Right lobe of liver (tissue), 6 donors: Measurements from ENCODE around the gene CDKN2D. TPM values are rescaled to one million over a fixed set of nuclear protein-coding genes. Genes with fewer than 3 reads are reported as not detected.

ENCODE experiments used
- ATAC-seq, 4 donors: fragments of 200-7000 bp; cut with Tn5 transposase; one replicate each; pipeline ENCODE4 v1.9.1; 2020; ENCODE audit warnings: mild to moderate bottlenecking in 4 of 4, moderate library complexity in 4 of 4
- DNase-seq, 3 donors: peaks; one replicate each; pipeline ENCODE4 v3.0.0-alpha.2; 2020
- H3K27ac ChIP-seq, 3 donors: fragments of 200-600 bp; one replicate each; pipeline ENCODE4 v1.8.0; 2022
- H3K27me3 ChIP-seq, 2 donors: fragments of 200-600 bp; one replicate each; pipeline ENCODE4 v1.8.0; 2022
- H3K36me3 ChIP-seq, 4 donors: fragments of 200-600 bp; sonication (generic) in 1 of 4; one replicate each; pipeline versions ENCODE4 v1.5.1 to v1.8.0; 2017 to 2022; ENCODE audit warnings: control low read depth in 1 of 4
- H3K4me1 ChIP-seq, 4 donors: fragments of 200-600 bp; sonication (generic) in 1 of 4; one replicate each; pipeline versions ENCODE4 v1.5.1 to v1.8.0; 2017 to 2022; ENCODE audit warnings: control low read depth in 1 of 4
- H3K4me3 ChIP-seq, 3 donors: fragments of 200-600 bp; one replicate each; pipeline ENCODE4 v1.8.0; 2022
- H3K9me3 ChIP-seq, 4 donors: fragments of 200-600 bp; sonication (generic) in 1 of 4; one replicate each; pipeline versions ENCODE4 v1.5.1 to v1.8.0; 2017 to 2022; ENCODE audit warnings: control low read depth in 1 of 4
- POLR2A ChIP-seq: fragments of 450-650 bp; IDR thresholded peaks from one replicate; pipeline ENCODE4 v1.6.1; 2017; ENCODE audit warnings: antibody characterized with exemption, mild to moderate bottlenecking
- WGBS: methylation state at CpG from one replicate; pipeline ENCODE4 v1.1.6; 2018; ENCODE audit warnings: low coverage, low lambda C conversion rate; ENCODE audit not compliant: insufficient coverage; ENCODE audit errors: missing lambda C conversion rate; 5-methylcytosine and 5-hydroxymethylcytosine counted together
- intact Hi-C, 2 donors: fragments of 100-400 bp; cut with DNase I; formaldehyde crosslinking; loops; one replicate each; pipeline versions ENCODE4 v1.11.2 to v1.14.1; 2022
- total RNA-seq, 6 experiments: library from RNA; depleted of rRNA in 2 of 6; stranded (reverse); fragments of >200 nt in 2 of 6; fragmentation: NEBNext Ultra II Directional in 3 of 6; extraction: Animal tissue kit (Norgen Biotek cat#: 25700) in 3 of 6; gene quantifications; one replicate each; pipeline versions ENCODE4 v1.1.0 to v1.2.4, GENCODE V29; 2016 to 2023
- TF ChIP-seq, protein P1 (sequence below), 4 donors: fragments of 200-600 bp in 3 of 4; fragments of 450-650 bp in 1 of 4; IDR thresholded peaks; one replicate each; pipeline versions ENCODE4 v1.5.1 to v1.8.0; 2016 to 2022; ENCODE audit warnings: antibody characterized with exemption in 4 of 4, mild to moderate bottlenecking in 2 of 4
- donor health status: DM: no; HTN: yes; CAD: no.
- donor health status: DM: no; HTN: no; CAD: no.
- donor health status: DM: no; HTN: no; CAD: no.
- donor health status: DM: no; HTN: yes; CAD: no.
- donor health status: DM: no; HTN: yes; CAD: no.

The CDKN2D gene
- total RNA-seq, 6 experiments from 2014 or later: 0.97 to 2.8 (median 2.0) TPM

DNA sequence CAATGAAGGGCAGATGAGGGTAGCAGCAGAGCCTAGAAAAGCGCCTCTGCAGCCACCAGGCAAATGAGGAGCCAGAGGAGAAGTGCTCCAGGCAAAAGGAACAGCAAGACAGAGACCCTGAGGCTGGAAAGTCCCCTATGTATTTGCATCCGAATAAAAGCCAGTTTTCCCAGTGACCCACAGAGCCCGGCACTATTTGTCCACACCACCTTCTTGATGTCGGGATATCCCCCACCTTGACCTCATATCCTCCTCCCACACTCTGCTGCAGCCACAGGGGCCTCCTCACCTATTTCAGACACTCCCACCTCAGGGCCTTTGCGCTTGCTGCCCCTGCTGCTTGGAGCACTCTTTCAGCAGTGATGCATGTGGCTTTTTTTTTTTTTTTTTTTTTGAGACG is 18.4 kb downstream of the CDKN2D start:
- Histone ChIP-seq H3K36me3 (peaks cover 0 to 76% (median 18%) of the 10 kb centered on the region in 4 donors), H3K4me3 (no peak overlapping the region), H3K27ac (no peak overlapping the region), H3K9me3 (no peaks in the 10 kb centered on the region), H3K27me3 (no peaks in the 10 kb centered on the region), H3K4me1 (peaks cover 0 to 4% (median 0%) of the 10 kb centered on the region in 4 donors)
- WGBS: 100% methylated on average over 5 of the region's 6 CpGs
- DNase-seq (no peak), ATAC-seq (no peak)
- TF ChIP-seq, protein P1, sequence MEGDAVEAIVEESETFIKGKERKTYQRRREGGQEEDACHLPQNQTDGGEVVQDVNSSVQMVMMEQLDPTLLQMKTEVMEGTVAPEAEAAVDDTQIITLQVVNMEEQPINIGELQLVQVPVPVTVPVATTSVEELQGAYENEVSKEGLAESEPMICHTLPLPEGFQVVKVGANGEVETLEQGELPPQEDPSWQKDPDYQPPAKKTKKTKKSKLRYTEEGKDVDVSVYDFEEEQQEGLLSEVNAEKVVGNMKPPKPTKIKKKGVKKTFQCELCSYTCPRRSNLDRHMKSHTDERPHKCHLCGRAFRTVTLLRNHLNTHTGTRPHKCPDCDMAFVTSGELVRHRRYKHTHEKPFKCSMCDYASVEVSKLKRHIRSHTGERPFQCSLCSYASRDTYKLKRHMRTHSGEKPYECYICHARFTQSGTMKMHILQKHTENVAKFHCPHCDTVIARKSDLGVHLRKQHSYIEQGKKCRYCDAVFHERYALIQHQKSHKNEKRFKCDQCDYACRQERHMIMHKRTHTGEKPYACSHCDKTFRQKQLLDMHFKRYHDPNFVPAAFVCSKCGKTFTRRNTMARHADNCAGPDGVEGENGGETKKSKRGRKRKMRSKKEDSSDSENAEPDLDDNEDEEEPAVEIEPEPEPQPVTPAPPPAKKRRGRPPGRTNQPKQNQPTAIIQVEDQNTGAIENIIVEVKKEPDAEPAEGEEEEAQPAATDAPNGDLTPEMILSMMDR (IDR thresholded peaks at IDR 0.05): no peak
- TF ChIP-seq POLR2A: no peak
- intact Hi-C loops: no loop called here

DNA sequence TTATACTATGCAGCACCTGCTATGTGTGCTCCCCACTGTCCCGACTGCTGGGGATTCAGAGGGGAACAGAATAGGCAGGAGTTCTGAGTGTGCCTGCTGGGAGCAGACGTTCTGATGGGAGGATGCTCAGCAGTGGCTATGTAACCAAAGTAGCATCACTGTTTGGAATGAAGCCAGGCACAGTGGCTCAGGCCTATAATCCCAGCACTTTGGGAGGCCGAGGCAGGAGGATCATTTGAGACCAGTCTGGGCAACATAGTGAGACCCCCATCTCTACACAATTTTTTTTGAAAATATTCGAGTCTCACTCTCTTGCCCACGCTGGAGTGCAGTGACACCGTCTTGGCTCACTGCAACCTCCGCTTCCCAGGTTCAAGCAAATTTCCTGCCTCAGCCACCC is 19.0 kb downstream of the CDKN2D start:
- H3K36me3 ChIP-seq: peaks cover 0 to 71% (median 18%) of the 10 kb centered on the region in 4 donors

DNA sequence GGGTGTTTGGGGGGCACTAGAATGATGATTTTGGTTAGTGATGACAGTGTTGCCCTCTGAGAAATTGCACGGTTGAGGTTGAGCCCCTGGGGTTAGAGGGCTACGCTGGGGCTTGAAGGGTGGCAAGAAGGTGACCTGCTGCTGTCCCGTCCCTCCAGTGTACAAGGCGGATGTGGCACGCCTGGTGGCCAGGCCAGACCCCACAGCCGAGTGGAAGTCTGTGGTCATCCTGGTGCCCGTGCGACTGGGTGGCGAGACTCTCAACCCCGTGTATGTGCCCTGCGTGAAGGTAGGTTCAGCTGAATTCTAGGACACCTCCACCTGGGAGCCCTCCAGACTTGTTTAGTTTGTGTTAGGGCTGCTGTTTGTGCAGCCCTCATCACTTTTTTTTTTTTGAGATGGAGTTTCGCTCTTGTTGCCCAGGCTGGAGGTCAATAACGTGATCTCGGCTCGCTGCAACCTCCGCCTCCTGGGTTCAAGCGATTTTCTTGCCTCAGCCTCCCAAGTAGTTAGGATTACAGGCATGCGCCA is 20.0 kb downstream of the CDKN2D start:
- intact Hi-C loops: no loop called here
- Histone ChIP-seq H3K27ac (no peak overlapping the region), H3K27me3 (no peaks in the 10 kb centered on the region), H3K4me1 (peaks cover 0 to 13% (median 0%) of the 10 kb centered on the region in 4 donors), H3K36me3 (peaks cover 0 to 62% (median 17%) of the 10 kb centered on the region in 4 donors), H3K9me3 (no peaks in the 10 kb centered on the region), H3K4me3 (no peak overlapping the region)
- DNase-seq (no peak), ATAC-seq (no peak)
- TF ChIP-seq, protein P1 (IDR thresholded peaks at IDR 0.05): no peak
- no peak for TF ChIP-seq POLR2A
- 100% methylated on average over 7 of the region's 18 CpGs for whole genome bisulfite sequencing

More for the DNA sequence above, 19.0 kb downstream of the CDKN2D start:
- Histone ChIP-seq H3K4me1 (peaks cover 0 to 10% (median 0%) of the 10 kb centered on the region in 4 donors), H3K9me3 (no peaks in the 10 kb centered on the region), H3K27me3 (no peaks in the 10 kb centered on the region), H3K27ac (no peak overlapping the region), H3K4me3 (no peak overlapping the region)
- no peak for TF ChIP-seq POLR2A
- TF ChIP-seq, protein P1 (IDR thresholded peaks at IDR 0.05): no peak
- intact Hi-C loops: no loop called here
- no peak for DNase-seq
- ATAC-seq: no peak
- 86% methylated on average over 4 of the region's 7 CpGs for WGBS

DNA sequence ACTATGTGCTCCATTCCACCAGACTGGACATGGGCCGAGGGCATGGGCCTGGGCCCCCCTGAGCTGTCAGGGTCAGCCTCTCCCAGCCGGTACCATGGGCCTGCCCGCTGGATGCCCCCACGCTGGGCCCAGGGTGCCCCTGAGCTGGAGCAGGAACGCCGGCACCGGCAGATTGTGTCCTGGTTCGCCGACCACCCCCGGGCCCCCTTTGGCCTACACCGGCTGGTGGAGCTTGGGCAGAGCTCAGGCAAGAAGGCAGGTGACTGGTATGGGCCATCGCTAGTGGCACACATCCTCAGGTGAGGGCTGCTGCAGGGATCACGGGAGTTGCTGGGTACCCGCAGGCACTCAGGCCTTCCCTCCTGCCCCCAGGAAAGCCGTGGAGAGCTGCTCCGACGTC is 22.0 kb downstream of the CDKN2D start:
- ATAC-seq (no peak), DNase-seq (no peak)
- Histone ChIP-seq H3K4me3 (no peak overlapping the region), H3K27ac (no peak overlapping the region), H3K4me1 (peaks cover 0 to 13% (median 2%) of the 10 kb centered on the region in 4 donors), H3K27me3 (no peaks in the 10 kb centered on the region), H3K36me3 (peaks cover 0 to 47% (median 7%) of the 10 kb centered on the region in 4 donors), H3K9me3 (no peaks in the 10 kb centered on the region)
- TF ChIP-seq, protein P1 (IDR thresholded peaks at IDR 0.05): no peak
- no peak for TF ChIP-seq POLR2A
- no CpG with 5 or more reads among the region's 17 CpGs for WGBS
- intact Hi-C loops: no loop called here
